Measurements from ENCODE around the gene CCT5. TPM values are rescaled to one million over a fixed set of nuclear protein-coding genes. Genes with fewer than 3 reads are reported as not detected.

CCT5 gene
- total RNA-seq = 47.9 TPM

DNA sequence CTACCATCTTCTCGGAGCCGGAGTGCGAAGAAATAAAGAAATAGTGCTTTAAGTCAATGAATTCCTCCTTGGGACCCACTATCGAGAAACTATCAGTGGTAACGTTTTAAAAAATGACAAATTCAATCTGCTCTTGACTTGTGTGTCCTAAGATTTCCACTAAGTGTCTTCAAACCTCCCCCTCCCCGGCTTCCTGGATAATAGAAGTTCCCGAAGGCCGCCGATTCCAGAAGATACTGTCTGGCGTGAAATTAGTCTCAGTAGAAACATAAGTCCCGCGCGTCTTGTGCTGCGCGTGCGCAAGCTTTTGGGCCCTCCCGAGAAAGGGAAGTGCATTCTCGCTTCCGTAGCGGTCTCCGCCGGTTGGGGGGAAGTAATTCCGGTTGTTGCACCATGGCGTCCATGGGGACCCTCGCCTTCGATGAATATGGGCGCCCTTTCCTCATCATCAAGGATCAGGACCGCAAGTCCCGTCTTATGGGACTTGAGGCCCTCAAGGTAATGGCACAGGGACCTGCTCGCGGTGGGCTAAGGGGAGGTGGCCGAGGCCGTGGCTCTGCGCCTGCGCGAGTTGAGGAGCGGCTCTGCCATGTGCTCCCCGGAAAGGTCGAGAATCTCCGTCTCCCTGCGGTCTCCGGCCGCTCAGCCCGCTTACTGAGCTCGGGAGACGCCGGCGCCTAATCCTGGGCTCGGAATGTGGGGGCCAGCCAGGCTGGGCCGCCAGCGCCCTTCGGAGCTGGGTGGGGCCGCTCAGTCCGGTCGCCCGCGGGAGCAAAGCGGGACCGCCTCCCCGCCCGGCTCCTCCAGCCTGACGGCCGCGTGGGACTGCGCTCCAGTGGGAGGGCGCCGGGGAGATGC lies at the start of gene CCT5:
Gene CCT5, plus strand, starts transcription at position 333 of the 858 bp plus-strand sequence. Its CDS starts 61 bp downstream, at position 394.
- DNase-seq (ENCODE audit: low spot score) (peak; percentile 95), ATAC-seq (peak; percentile 87)

DNA sequence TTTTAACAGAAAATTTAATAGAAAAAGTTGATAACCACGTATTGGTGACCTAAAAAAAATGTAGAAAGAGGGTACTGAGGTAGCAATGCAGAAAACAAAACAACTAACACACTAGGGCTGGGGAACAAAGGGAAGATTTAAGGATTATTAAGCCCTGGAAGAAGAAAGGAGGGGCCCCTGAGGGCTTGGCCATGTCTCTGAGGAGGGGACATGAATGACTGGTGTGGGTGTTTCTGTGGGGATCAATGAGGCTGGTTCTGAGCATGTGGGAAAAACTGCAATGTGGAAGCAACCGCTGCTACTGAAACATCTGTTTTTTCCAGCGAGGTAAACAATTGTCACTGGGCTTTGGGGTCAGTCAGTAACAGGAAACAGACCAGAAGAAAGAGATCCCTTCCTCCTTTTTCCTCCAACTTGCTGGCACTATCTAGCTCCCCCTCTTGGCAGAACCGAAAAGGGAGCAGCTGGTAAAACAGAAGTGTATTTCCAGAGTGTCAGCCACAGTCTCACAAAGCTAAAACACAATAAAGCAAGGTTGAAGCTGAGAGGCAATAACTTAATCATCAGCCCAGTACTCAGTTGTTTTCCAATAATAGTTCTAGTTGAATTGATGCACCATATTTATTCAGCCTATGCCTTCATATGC lies 48.7 kb upstream of the CCT5 start:
- DNase-seq (ENCODE audit: low spot score) (no peak), ATAC-seq (no peak)

DNA sequence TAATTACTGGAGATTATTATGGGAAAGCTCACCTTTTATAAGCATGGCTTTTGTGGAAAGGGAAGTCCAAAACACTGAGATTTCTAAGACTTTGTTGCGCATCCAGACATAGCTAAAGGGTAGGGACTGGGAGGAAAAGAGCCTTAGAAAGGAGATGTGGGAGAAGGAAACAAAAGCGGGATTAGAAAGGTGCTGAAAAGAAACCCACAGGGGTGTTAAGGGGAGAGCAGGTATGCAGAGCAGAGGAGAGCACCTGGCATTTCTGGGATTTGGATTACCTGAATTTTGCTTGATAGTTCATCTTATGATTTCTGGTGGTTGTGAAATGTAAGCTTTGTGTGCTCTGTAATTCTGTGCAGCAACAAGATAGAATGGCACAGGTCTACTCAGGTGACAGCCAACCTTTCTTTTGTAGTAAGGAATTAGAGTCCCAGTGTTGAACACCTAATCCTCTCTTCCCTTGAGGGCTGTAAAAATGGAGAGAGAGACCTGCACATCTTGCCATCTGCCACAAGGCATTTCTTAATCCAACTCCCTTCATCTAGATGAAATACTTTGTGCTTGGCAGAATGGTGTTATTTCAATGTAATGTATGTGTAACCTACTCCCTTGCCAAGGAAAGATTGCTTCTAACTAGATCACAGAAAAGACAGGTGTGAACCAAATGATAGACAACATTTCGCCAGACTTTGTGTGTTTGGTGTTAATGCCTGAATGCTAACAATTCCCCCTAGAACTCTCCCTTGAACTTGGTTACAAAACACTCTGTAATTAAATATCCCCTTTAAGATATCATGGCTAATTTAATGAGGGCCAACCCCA lies 47.8 kb upstream of the CCT5 start:
- ATAC-seq = no peak
- DNase-seq (ENCODE audit: low spot score) = no peak

DNA sequence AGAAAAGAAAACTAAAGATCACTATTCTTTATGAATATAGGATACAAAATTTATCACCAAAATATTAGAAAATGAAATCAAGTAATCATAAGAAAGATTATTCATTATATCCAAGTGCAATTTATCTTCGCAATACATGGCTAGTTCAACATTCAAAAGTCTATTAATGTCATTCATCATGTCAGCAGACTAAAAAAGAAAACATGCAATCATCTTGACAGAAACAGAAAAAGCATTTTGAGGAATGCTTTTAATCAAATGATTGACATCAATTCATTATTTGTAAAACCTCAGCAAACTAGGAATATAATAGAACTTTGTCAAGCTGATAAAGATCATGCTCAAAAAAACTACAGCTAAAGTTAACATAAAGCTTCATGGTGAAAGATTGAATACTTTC lies 41.1 kb upstream of the CCT5 start:
- ATAC-seq = no peak
- no peak for DNase-seq (ENCODE audit: low spot score)

DNA sequence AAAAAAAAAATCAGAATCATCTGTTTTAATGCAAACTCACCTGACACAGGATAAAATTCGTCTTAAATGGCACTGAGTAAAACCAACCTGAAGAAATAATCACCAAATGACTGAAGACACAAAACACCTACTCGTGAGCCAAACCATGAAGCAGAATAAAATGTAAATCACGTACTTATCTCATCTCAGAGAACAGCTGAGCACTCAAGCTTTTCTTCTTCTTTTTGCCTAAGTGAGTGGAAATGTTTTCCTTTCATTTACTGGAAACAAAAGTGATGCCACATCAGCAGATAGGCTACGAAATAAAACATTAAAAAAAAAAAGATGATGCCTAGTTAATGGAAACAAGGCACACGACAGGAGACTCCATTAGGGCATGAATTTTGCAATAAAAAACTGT lies 36.8 kb upstream of the CCT5 start:
- DNase-seq (ENCODE audit: low spot score) (no peak), ATAC-seq (no peak)

DNA sequence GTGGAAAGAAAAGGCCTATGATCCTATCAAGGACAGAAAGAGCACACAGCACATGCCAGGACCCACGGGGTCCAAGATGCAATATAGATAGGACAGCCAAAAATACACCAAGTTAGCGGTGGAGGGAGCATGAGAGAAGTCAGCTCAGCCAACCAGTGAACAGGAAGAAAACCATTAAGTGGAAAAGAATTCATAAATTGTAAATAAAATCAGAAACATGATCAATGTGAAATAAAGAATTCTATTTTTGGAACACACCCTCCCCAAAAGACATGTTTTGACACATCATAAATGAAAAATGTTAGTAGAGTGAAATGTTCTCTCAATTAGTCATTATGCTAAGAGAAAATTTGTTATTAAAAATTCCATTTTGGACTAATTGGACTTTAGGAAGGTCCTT lies 36.0 kb upstream of the CCT5 start:
- ATAC-seq = no peak
- no peak for DNase-seq (ENCODE audit: low spot score)

DNA sequence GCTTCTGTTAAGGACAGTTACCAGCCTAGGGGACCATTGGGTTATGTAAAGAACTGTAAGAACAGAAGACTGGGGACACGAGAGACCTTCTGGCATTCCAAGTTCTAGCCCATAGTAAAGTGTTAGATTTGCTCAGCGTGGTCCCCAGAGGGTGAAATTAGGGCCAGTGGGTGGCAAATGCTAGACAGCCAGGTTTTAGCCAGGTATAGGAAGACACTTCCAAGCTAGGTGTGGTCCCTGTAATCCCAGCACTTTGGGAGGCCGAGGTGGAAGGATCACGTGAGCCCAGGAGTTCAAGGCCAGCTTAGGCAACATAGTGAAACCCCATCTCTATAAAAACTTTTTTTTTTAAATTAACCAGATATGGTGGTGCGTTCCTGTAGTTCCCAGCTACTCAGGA lies 34.7 kb upstream of the CCT5 start:
- DNase-seq (ENCODE audit: low spot score) = no peak

DNA sequence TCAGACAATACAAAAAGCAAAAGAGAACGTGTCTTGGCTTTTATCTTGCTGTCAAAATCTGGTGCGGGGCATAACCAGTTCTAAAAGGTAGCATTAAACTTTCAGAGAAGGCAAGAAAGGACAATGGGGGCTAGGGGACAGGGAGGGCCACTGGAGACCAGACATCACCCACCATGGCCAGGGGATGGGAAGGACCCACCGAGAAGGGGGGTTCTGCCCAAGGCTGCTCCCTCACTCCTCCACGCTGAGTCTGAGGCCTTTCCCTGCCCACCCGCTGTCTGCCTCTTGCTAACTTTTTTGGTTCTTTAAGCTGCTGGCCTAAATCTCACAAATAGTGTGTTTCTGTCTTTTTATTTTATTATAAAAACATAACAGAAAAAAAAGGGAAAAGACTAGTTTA lies 34.0 kb upstream of the CCT5 start:
- DNase-seq (ENCODE audit: low spot score) = no peak
- no peak for ATAC-seq

More for the DNA sequence above, 34.7 kb upstream of the CCT5 start:
- no peak for ATAC-seq

DNA sequence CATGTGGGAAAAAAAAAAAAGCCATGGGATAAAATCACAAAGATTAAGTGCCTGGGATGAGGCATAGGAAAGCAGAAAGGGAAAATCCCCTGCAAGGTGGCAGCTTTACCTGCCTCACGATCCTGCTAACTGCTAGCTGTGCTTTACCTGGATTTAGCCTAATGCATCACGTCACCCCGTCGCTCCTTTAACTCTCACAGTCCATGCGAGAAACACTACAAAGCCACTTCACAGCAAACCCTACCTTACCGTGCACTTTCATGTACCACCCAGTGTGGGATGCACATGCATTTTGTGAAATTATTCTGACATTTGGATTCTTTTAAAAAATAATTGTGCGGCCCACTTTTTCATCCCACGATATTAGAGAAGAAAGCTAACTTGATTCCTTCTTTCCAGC lies 31.4 kb upstream of the CCT5 start:
- DNase-seq (ENCODE audit: low spot score) (no peak), ATAC-seq (no peak)

DNA sequence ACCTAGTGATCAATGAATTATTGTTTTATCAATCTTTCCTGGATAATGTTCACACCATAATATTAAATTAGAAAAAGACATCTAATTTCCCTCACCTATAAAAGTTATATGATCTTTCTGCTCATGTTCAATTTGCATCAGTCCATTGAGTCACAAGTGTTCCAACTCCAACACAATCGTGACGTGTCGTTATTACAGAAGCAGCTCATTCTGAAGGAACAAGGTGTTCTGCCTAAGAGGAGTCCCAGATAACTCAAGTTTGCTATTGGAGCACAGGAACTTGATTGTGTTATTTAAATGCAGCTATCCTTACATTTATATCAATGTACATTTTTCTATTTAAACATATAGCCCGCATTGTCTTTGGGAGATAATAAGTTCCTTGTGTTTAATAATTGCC lies 31.0 kb upstream of the CCT5 start:
- ATAC-seq = no peak
- no peak for DNase-seq (ENCODE audit: low spot score)

DNA sequence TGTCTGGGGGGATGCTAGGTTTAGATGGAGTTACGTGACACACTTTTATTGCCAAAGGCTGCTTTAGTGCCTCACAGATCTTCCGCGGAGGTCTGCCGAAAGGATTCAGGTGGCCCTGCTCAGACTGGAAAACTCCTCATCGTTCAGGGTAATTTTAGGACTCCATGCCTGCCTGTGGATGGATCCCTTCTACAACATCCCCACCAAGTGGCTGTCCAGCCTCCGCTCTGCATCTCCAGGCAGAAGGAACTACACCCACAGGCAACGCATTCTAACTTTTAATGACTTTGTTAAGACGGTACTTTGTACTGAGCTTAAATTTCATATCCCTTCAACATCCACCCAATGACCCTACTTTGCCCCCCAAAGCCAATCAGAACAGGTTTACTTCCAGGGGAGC lies 29.8 kb upstream of the CCT5 start:
- DNase-seq (ENCODE audit: low spot score) (no peak), ATAC-seq (no peak)

DNA sequence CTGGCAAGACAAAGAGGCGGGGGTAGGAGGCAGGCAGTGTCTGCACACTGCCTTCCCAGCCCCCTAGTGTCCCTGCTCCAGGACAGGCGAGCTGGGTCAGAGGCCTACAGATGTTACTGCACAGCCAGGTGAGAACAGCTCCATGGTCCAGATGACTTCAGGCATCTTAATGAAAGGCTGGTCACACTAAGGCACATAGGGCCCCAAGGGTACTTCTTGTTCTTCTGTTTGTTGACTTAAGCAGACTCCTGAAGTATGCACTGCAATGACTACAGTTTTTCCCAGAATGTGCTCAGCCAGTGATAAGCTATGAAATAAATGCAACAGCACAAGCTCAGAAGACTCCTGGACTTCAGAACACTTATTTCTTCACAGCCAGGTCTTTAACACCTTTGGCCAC lies 27.8 kb upstream of the CCT5 start:
- no peak for ATAC-seq
- DNase-seq (ENCODE audit: low spot score) = no peak

DNA sequence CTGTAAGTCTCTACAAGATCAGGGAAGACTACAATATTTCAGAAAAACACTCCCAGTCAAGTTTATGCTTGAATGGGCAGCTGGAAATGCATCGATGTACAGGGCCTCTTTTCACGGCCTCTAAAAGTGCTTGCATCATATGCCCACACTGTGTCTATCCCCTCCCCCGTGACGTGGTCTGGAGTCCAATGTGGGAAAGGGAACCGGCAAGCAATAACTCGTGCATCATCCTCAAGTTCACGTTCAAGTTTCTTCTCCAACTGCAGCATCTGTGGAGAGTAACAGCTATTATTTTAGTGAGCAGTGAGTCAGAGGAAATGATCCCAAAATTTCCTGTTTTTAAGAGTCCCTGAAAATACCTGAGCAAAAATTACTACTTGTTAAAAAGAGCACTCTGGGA lies 22.7 kb upstream of the CCT5 start:
- DNase-seq (ENCODE audit: low spot score) = no peak

DNA sequence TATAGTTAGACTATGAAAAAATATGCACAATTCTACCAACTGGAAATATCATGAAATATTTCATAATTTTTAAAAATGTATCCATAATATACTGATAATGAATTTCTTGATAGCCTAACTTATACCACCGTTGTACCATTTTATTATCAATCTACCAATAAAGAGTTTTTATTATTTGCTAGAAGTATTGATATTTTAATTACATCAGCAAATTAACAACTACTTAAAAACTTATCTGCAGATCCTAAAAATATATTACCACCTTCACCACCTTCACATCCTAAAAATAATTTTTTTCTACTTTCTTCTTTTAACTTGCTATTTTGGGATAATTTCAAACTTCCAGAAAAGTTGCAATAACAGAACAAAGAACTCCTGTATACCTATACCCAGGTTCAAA lies 21.8 kb upstream of the CCT5 start:
- no peak for ATAC-seq
- no peak for DNase-seq (ENCODE audit: low spot score)

More for the DNA sequence above, 22.7 kb upstream of the CCT5 start:
- ATAC-seq = no peak

DNA sequence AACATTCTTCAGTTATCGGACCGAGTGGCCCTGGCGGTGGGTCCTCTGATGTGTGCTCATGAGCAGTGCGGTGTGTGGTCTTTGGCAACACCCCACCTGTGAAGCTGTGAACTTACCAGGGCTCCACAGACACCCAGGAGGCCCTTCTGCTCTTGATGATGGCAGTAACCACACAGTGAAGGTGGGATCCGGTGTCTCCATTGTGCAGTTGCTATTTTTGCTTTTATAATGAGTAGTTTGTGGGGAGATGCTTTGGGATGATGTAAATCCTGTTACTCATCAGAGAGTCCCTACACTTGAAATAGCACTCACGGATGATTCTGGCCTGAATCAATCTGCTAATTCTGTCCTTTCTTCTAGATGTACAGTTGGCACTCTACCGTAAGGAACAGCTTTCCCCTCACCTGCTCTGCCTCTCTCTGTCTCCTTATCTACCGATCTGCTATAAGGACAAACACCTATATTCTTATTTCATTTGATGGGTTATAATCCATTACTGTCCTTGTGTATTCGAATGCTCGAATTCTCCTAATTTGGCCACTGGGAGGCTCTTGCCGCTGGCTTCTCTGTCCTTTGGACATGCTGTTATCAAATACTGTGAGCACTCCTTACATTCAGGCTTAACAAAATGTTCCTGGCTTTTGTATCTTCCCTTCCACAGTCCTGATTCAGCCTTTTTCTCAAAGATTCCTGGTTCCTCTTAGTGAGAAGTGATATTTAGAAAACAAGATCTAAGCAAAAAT lies 20.6 kb upstream of the CCT5 start:
- ATAC-seq (peak; percentile 73), DNase-seq (ENCODE audit: low spot score) (no peak)

DNA sequence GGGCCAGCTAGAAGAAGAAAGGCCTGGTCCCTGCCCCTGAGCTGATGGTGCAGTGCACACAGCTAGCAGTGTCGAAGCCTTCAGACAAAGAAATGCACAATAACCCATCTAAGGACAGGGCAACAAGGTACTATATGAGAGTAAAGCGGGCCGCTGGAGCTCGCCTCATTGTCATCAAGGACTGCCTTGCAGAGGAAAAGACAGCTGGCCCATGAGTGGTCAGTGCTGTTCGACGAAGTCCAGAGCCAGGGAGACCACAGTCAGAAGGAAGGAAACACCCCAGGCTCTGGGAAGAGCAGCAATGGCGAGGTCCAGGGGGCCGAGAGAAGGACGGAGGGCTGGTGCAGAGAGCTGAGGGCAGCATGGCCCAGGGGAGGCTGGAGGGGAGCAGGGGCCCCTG lies 17.7 kb upstream of the CCT5 start:
- ATAC-seq = no peak
- no peak for DNase-seq (ENCODE audit: low spot score)

DNA sequence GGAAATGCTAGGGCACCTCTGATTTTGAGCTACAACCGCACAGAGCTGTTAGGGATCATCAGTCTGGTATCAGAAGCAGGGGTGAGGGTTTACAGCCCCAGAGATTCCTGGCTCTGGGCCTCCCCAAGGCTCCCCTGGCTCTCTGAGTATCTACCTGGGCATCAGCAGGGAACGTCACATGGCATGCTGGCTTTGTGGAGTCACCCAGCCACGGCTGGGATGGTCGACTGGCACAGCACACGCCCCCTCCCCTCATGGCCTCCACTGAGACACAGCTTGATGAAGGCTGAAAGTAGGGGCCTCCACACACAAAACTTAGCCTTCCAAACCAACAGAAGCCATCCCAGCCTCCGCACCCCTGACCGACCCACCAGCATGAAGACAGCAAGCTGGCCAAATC lies 17.1 kb upstream of the CCT5 start:
- DNase-seq (ENCODE audit: low spot score) = no peak
- no peak for ATAC-seq

DNA sequence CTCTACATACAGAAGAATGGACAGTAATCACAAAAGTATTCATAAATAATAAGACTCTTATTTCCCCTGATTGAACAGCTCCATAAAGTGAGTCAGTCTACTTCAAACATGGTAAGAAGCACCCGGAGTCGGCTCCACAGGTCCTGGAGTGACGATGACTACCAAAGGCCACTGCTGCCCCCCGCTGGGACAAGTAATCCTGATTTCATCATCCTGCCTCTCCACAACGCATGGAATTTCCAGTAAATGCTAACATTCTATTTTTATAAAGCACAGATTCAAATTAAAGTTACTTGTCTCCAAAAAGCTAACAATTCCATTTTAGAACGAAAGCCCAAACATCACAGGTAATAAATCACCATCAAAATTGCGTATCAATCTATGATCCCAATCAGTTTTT lies 16.6 kb upstream of the CCT5 start:
- DNase-seq (ENCODE audit: low spot score) (no peak), ATAC-seq (no peak)

DNA sequence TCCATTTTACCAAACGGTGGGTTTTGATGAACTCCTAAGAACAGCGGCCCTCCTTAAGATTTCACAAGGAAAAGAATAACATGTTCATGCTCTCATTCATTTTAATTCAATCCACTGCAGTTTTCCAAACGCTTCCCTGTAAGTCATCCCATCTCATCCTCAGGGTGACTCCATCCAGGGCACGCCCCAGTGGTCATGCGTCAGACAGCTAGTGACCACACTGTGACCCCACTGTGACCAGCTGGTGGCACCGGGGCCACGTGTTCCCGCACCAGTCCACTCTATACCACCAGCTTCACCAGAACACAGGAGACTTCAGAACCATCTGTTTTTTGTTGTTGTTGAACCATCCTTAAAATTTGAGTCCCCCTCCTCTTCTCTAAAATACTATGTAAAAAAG lies 14.7 kb upstream of the CCT5 start:
- DNase-seq (ENCODE audit: low spot score) (no peak), ATAC-seq (no peak)

DNA sequence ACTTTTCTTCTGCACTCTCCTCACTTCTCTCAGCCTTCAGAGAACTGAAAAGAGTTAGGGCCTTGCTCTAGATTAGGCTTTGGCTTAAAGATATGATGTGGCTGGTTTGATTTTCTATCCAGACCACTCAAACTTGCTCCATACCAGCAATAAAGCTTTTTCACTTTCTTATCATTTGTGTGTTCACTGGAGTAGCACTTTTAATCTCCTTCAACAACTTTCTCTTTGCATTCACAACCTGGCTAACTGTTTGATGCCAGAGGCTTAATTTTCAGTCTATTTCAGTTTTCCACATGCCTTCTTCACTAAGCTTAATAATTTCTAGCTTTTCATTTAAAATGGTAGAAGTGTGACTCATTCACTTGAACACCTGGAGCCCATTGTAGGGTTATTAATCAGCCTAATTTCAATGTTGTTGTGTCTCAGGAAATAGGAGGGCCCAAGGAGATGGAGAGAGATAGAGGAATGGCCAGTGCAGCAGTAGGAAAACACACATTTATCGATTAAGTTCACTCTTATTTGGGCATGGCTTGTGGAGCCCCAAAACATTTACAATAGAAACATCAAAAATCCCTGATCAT lies 6.3 kb upstream of the CCT5 start:
- no peak for DNase-seq (ENCODE audit: low spot score)

More for the DNA sequence above, 6.3 kb upstream of the CCT5 start:
- ATAC-seq = no peak

Data from left lobe of liver (tissue), 2 donors.